Coronary artery (tissue), 2 donors: ENCODE measurements around the gene ACP7.
"Not testable (repeated sequence)": the region's sequence is repeated elsewhere in the genome, so short reads cannot be mapped to it uniquely, and the experiment has no call there.

Source experiments
- DNase-seq: peaks from one replicate; pipeline ENCODE4 v3.0.0-alpha.2; 2017; ENCODE audit warnings: low spot score
- H3K27ac ChIP-seq, 2 donors: fragments of 200-600 bp; sonication (generic); one replicate each; pipeline ENCODE4 v1.5.1; 2016 to 2019
- H3K4me3 ChIP-seq: fragments of 200-600 bp; sonication (generic); 2 replicates; pipeline ENCODE4 v1.5.1; 2016; ENCODE audit warnings: mild to moderate bottlenecking, moderate library complexity
- CTCF ChIP-seq: fragments of 200-600 bp; sonication (generic); IDR thresholded peaks from one replicate; pipeline ENCODE4 v1.5.1; 2019; ENCODE audit warnings: antibody characterized with exemption

The ACP7 gene

GRCh38 chr19:39084732-39085080, 538 bp downstream of the ACP7 start:
- Histone ChIP-seq H3K4me3 (no peak overlapping the region), H3K27ac (no peak overlapping the region)
- DNase-seq = no peak
- no peak for TF ChIP-seq CTCF

GRCh38 chr19:39085392-39085791, 1.2 kb downstream of the ACP7 start:
- H3K27ac ChIP-seq = no peak overlapping the region
- H3K4me3 ChIP-seq = no peak overlapping the region
- DNase-seq = no peak
- TF ChIP-seq CTCF = no peak

GRCh38 chr19:39086386-39086785, 2.2 kb downstream of the ACP7 start:
- no peak for TF ChIP-seq CTCF
- Histone ChIP-seq H3K27ac (no peak overlapping the region), H3K4me3 (no peak overlapping the region)
- DNase-seq = no peak

GRCh38 chr19:39087907-39088686, 3.9 kb downstream of the ACP7 start:
- Histone ChIP-seq H3K27ac (no peak overlapping the region), H3K4me3 (no peak overlapping the region)
- TF ChIP-seq CTCF = no peak
- DNase-seq = no peak

- H3K27ac ChIP-seq, DNase-seq, H3K4me3 ChIP-seq: not testable (repeated sequence)
These were observed 5.8 kb downstream of the ACP7 start for GRCh38 chr19:39090016-39090415.

GRCh38 chr19:39090881-39091280, 6.7 kb downstream of the ACP7 start:
- H3K27ac ChIP-seq = no peak overlapping the region
- DNase-seq = no peak
- no peak for TF ChIP-seq CTCF
- no peak overlapping the region for H3K4me3 ChIP-seq

GRCh38 chr19:39095799-39096540, 11.8 kb downstream of the ACP7 start:
- not testable (repeated sequence) for H3K4me3 ChIP-seq, DNase-seq, H3K27ac ChIP-seq

- no peak for TF ChIP-seq CTCF
- H3K4me3 ChIP-seq = no peak overlapping the region
- H3K27ac ChIP-seq = no peak overlapping the region
- no peak for DNase-seq
These were observed 13.1 kb downstream of the ACP7 start for GRCh38 chr19:39097299-39097698.
